H1 (cell line): Measurements from ENCODE around the gene NKPD1. TPM values are rescaled to one million over a fixed set of nuclear protein-coding genes. Genes with fewer than 3 reads are reported as not detected.

ENCODE experiments used
- CTCF ChIA-PET: fragments of 300-600 bp; sonication (Branson Sonifier 250); formaldehyde crosslinking; loops from one replicate; lab custom pipeline; 2021; ENCODE audit not compliant: partially characterized antibody; lab: Charles Lee
- POLR2A ChIA-PET: fragments of 300-600 bp; sonication (Branson Sonifier 250); formaldehyde crosslinking; loops from one replicate; lab custom pipeline; 2021; ENCODE audit warnings: inconsistent platforms; ENCODE audit not compliant: partially characterized antibody; lab: Charles Lee
- DNase-seq, 2 experiments: peaks; one replicate each; pipeline versions ENCODE4 v3.0.0 to v3.0.0-alpha.2; 2010 to 2022; ENCODE audit warnings: low spot score in 2 of 2, low read depth in 1 of 2, mixed read lengths in 1 of 2
- FAIRE-seq: peaks from 2 replicates; lab custom pipeline; 2011; peaks lifted over from hg19 to GRCh38; lab: Jason Lieb, UNC
- H2AFZ ChIP-seq: 2 replicates; pipeline ENCODE4 v1.8.1; 2012; ENCODE audit warnings: low read length, inconsistent platforms
- H2AK5ac ChIP-seq: 2 replicates; pipeline ENCODE4 v1.6.1; 2013; ENCODE audit warnings: low read depth, low read length
- H2BK120ac ChIP-seq: replicated peaks from 2 replicates; pipeline ENCODE3; 2013; ENCODE audit warnings: low read depth, low read length, inconsistent platforms
- H2BK12ac ChIP-seq: 2 replicates; pipeline ENCODE4 v1.6.1; 2013; ENCODE audit warnings: low read depth, low read length
- H2BK15ac ChIP-seq: 2 replicates; pipeline ENCODE4 v1.6.1; 2013; ENCODE audit warnings: low read length
- H2BK20ac ChIP-seq: 2 replicates; pipeline ENCODE4 v1.6.1; 2013; ENCODE audit warnings: low read length
- H2BK5ac ChIP-seq: 2 replicates; pipeline ENCODE4 v1.6.1; 2013; ENCODE audit warnings: low read depth, low read length
- H3K14ac ChIP-seq: 2 replicates; pipeline ENCODE4 v1.6.1; 2013; ENCODE audit warnings: inconsistent platforms; ENCODE audit not compliant: insufficient read length
- H3K18ac ChIP-seq: 2 replicates; pipeline ENCODE4 v1.6.1; 2013; ENCODE audit warnings: low read length; ENCODE audit errors: extremely low read depth
- H3K23ac ChIP-seq: 2 replicates; pipeline ENCODE4 v1.6.1; 2013; ENCODE audit warnings: inconsistent platforms; ENCODE audit not compliant: insufficient read length
- H3K23me2 ChIP-seq: 2 replicates; pipeline ENCODE4 v1.6.1; 2013; ENCODE audit warnings: low read depth, low read length
- H3K27ac ChIP-seq: 2 replicates; pipeline ENCODE4 v1.6.1; 2011; ENCODE audit warnings: low read depth, low read length, inconsistent platforms
- H3K27me3 ChIP-seq, 4 experiments: replicated peaks in 1 of 4; 1 replicate in 1 of 4; 2 replicates in 3 of 4; pipeline versions ENCODE4 v1.6.1 to v1.8.1; 2011 to 2013; ENCODE audit warnings: low read length in 3 of 4, mild to moderate bottlenecking in 3 of 4, inconsistent platforms in 2 of 4, mixed read lengths in 2 of 4, moderate library complexity in 1 of 4; ENCODE audit not compliant: control insufficient read depth in 3 of 4, insufficient read depth in 3 of 4; ENCODE audit errors: extremely low read depth in 1 of 4
- H3K36me3 ChIP-seq, 4 experiments: 2 replicates each; pipeline versions ENCODE4 v1.6.1 to v1.8.1; 2011 to 2013; ENCODE audit warnings: mild to moderate bottlenecking in 4 of 4, low read length in 3 of 4, moderate library complexity in 2 of 4, control low read depth in 1 of 4, inconsistent platforms in 1 of 4; ENCODE audit not compliant: insufficient read depth in 4 of 4, control insufficient read depth in 2 of 4
- H3K4ac ChIP-seq: replicated peaks from 2 replicates; pipeline ENCODE3; 2013; ENCODE audit warnings: low read length, low read depth, mixed read lengths, inconsistent platforms; ENCODE audit not compliant: insufficient read length
- H3K4me1 ChIP-seq, 4 experiments: replicated peaks in 1 of 4; 1 replicate in 1 of 4; 2 replicates in 3 of 4; pipeline versions ENCODE4 v1.6.1 to v1.8.1; 2011 to 2013; ENCODE audit warnings: low read length in 3 of 4, inconsistent platforms in 2 of 4, mixed read lengths in 1 of 4; ENCODE audit not compliant: insufficient read depth in 4 of 4, control insufficient read depth in 3 of 4
- H3K4me2 ChIP-seq, 2 experiments: 2 replicates each; pipeline versions ENCODE4 v1.6.1 to v1.8.1; 2011 to 2013; ENCODE audit warnings: low read depth in 2 of 2, low read length in 2 of 2, control low read depth in 1 of 2, inconsistent platforms in 1 of 2, mild to moderate bottlenecking in 1 of 2; ENCODE audit not compliant: insufficient read depth in 1 of 2
- H3K4me3 ChIP-seq, 4 experiments: fragments of 200-600, 300-600 bp in 1 of 4; sonication (generic), shearing (Covaris generic), sonication (Bioruptor Twin) in 1 of 4; 2 replicates each; pipeline versions ENCODE4 v1.5.1 to v1.8.1; 2011 to 2016; ENCODE audit warnings: low read length in 4 of 4, low read depth in 3 of 4, control low read depth in 2 of 4, inconsistent platforms in 2 of 4, mild to moderate bottlenecking in 2 of 4, mixed read lengths in 1 of 4, moderate library complexity in 1 of 4; ENCODE audit not compliant: insufficient read depth in 2 of 4; ENCODE audit errors: extremely low read depth in 1 of 4
- H3K56ac ChIP-seq: replicated peaks from 2 replicates; pipeline ENCODE3; 2013; ENCODE audit warnings: low read depth, mild to moderate bottlenecking, mixed read lengths, low read length, inconsistent platforms; ENCODE audit not compliant: insufficient read length
- H3K79me1 ChIP-seq: 2 replicates; pipeline ENCODE4 v1.6.1; 2013; ENCODE audit warnings: low read depth, low read length, control low read depth
- H3K79me2 ChIP-seq, 2 experiments: 2 replicates each; pipeline versions ENCODE4 v1.6.1 to v1.8.1; 2012 to 2013; ENCODE audit warnings: low read length in 2 of 2, mild to moderate bottlenecking in 2 of 2, inconsistent platforms in 1 of 2; ENCODE audit not compliant: insufficient read depth in 2 of 2, control insufficient read depth in 1 of 2
- H3K9ac ChIP-seq, 4 experiments: replicated peaks in 1 of 4; 1 replicate in 1 of 4; 2 replicates in 3 of 4; pipeline versions ENCODE4 v1.6.1 to v1.8.1; 2011 to 2013; ENCODE audit warnings: low read depth in 3 of 4, low read length in 3 of 4, control low read depth in 2 of 4, mild to moderate bottlenecking in 2 of 4, moderate library complexity in 2 of 4, inconsistent platforms in 1 of 4; ENCODE audit errors: extremely low read depth in 1 of 4
- H3K9me3 ChIP-seq, 2 experiments: 2 replicates each; pipeline versions ENCODE4 v1.6.1 to v1.8.1; 2012 to 2013; ENCODE audit warnings: mild to moderate bottlenecking in 2 of 2, moderate library complexity in 2 of 2, control low read depth in 1 of 2, inconsistent platforms in 1 of 2, low read depth in 1 of 2, low read length in 1 of 2, mixed read lengths in 1 of 2; ENCODE audit not compliant: insufficient read depth in 2 of 2
- H4K20me1 ChIP-seq, 2 experiments: replicated peaks in 1 of 2; 2 replicates each; pipeline versions ENCODE3 to v1.8.1; 2011 to 2013; ENCODE audit warnings: inconsistent platforms in 2 of 2, low read length in 2 of 2, mild to moderate bottlenecking in 1 of 2; ENCODE audit not compliant: insufficient read depth in 2 of 2, control insufficient read depth in 1 of 2
- H4K5ac ChIP-seq: 2 replicates; pipeline ENCODE4 v1.6.1; 2013; ENCODE audit warnings: low read length, low read depth, mixed read lengths, inconsistent platforms; ENCODE audit not compliant: insufficient read length
- H4K8ac ChIP-seq: 2 replicates; pipeline ENCODE4 v1.8.0; 2013; ENCODE audit warnings: mild to moderate bottlenecking, moderate library complexity, low read length, inconsistent platforms; ENCODE audit not compliant: insufficient read depth; ENCODE audit errors: extremely low read depth
- H4K91ac ChIP-seq: replicated peaks from 2 replicates; pipeline ENCODE3; 2013; ENCODE audit warnings: low read length, mixed read lengths, inconsistent platforms; ENCODE audit not compliant: insufficient read length
- CTCF ChIP-seq, 3 experiments: IDR thresholded peaks; 1 replicate in 2 of 3; 2 replicates in 1 of 3; pipeline versions ENCODE4 v1.5.1 to v1.6.1; 2011; ENCODE audit warnings: low read length in 3 of 3, mild to moderate bottlenecking in 3 of 3, inconsistent platforms in 2 of 3, low read depth in 1 of 3, moderate library complexity in 1 of 3; ENCODE audit not compliant: insufficient read depth in 1 of 3; ENCODE audit errors: control extremely low read depth in 1 of 3
- RAD21 ChIP-seq, 2 experiments: IDR thresholded peaks in 1 of 2; conservative IDR thresholded peaks in 1 of 2; 2 replicates each; pipeline ENCODE4 v1.6.1; 2011; ENCODE audit warnings: low read depth in 2 of 2, low read length in 2 of 2, improper control_type of control experiment in 1 of 2, inconsistent platforms in 1 of 2, mild to moderate bottlenecking in 1 of 2, moderate library complexity in 1 of 2
- YY1 ChIP-seq: IDR thresholded peaks from 2 replicates; pipeline ENCODE4 v1.6.1; 2011; ENCODE audit warnings: low read depth, mild to moderate bottlenecking, low read length
- WGBS, 2 experiments: shearing (Covaris generic) in 1 of 2; methylation state at CpG; one replicate each; pipeline versions ENCODE4 v1.1.6 to v1.1.7; 2013 to 2015; ENCODE audit warnings: low lambda C conversion rate in 2 of 2, mixed read lengths in 2 of 2, inconsistent platforms in 1 of 2, low coverage in 1 of 2, missing lambda C conversion rate in 1 of 2; ENCODE audit not compliant: insufficient replicate concordance in 2 of 2, insufficient coverage in 1 of 2, insufficient read length in 1 of 2; ENCODE audit errors: extremely low coverage in 1 of 2, missing lambda C conversion rate in 1 of 2; 5-methylcytosine and 5-hydroxymethylcytosine counted together
- polyA plus RNA-seq, 7 experiments: library from polyadenylated mRNA; depleted of rRNA in 3 of 7; stranded (reverse) in 5 of 7; unstranded in 2 of 7; fragments of >200 nt in 5 of 7; fragments of 200-250 nt in 2 of 7; gene quantifications; 1 replicate in 5 of 7; 2 replicates in 1 of 7; 4 replicates in 1 of 7; pipeline versions ENCODE4 v1.2.1 to v1.2.3, GENCODE V29; 2011 to 2013; ENCODE audit warnings: missing spikeins in 2 of 7, mixed read lengths in 2 of 7
- total RNA-seq: library from RNA; stranded (reverse); fragmentation: NEBNext Ultra II Directional; extraction: Animal tissue kit (Norgen Biotek cat#: 25700); gene quantifications from 2 replicates; pipeline ENCODE4 v1.2.1, GENCODE V29; 2021

The NKPD1 gene
- total and polyA plus RNA-seq, 2 of the 8 experiments (the other 6 are each of a cell fraction or from before 2014, with no cell fraction given): 0.30 to 0.39 TPM

- Histone ChIP-seq H3K9ac (no peak overlapping the region), H2BK12ac (no peak overlapping the region), H3K79me1 (no peaks in the 10 kb centered on the region), H4K91ac (no peak overlapping the region), H3K14ac (no peak overlapping the region), H3K18ac (no peak overlapping the region), H2AFZ (no peak overlapping the region; the same call in 1 of the 2 replicates), H3K4me3 (no peak overlapping the region), H2AK5ac (no peak overlapping the region), H2BK5ac (no peak overlapping the region), H3K79me2 (no peaks in the 10 kb centered on the region), H2BK20ac (no peak overlapping the region), H4K8ac (no peak overlapping the region), H4K20me1 (no peaks in the 10 kb centered on the region), H3K27ac (no peak overlapping the region), H4K5ac (no peak overlapping the region), H3K9me3 (no peaks in the 10 kb centered on the region), H3K4me2 (no peak overlapping the region), H2BK120ac (no peak overlapping the region), H3K23me2 (no peaks in the 10 kb centered on the region), H3K27me3 (no peaks in the 10 kb centered on the region; a peak in 1 of 7 replicates), H3K36me3 (no peaks in the 10 kb centered on the region), H3K4me1 (peaks cover 0 to 3% (median 2%) of the 10 kb centered on the region in 4 experiments; a peak in 3 of 7 replicates), H3K4ac (no peak overlapping the region), H3K23ac (no peak overlapping the region), H2BK15ac (no peak overlapping the region), H3K56ac (no peak overlapping the region)
- POLR2A ChIA-PET: interaction anchor here (0.6 to 0.7 kb wide), 3 partner anchors 12 to 127 kb away, joined by 3 to 4 read pairs (median 4); no protein-coding TSS in a partner anchor
- WGBS, 2 experiments: 89% methylated on average over 4 of the region's 4 CpGs; no CpG with 5 or more reads in 1 of the 2 experiments
- TF ChIP-seq YY1 (no peak), RAD21 (IDR thresholded peaks at IDR 0.05 in 1 of 2, conservative IDR thresholded peaks at IDR 0.05 in 1 of 2; ENCODE audit: low read depth in 2 of 2, low read length in 2 of 2) (peak; percentile 47 to 63), CTCF (IDR thresholded peaks at IDR 0.05; ENCODE audit: control extremely low read depth in 1 of 3, insufficient read depth in 1 of 3, low read depth in 1 of 3, low read length in 3 of 3) (peak in 2 of 3 experiments; percentile 9 to 16; a peak in 3 of 4 replicates)
- FAIRE-seq: no peak
- DNase-seq: no peak
- CTCF ChIA-PET: interaction anchor here (0.6 to 2.8 kb wide), 6 partner anchors 9 to 147 kb away, joined by 3 to 15 read pairs (median 5); no protein-coding TSS in a partner anchor
Measured at GRCh38 chr19:45191375-45191774, 30.6 kb upstream of the NKPD1 start.
